ENCODE measurements around the gene GCSH. TPM values are rescaled to one million over a fixed set of nuclear protein-coding genes. Genes with fewer than 3 reads are reported as not detected.
A peak's percentile ranks its signal among the peaks of the same experiment; 100 is the strongest.

The GCSH gene
- total and polyA plus RNA-seq, 2 of the 13 experiments (the other 11 are each of a cell fraction or from before 2014, with no cell fraction given) = 35.9 to 103 TPM

GRCh38 chr16:81095653-81095952 lies 592 bp downstream of the GCSH start (continued):
- TF ChIP-seq, protein P1, sequence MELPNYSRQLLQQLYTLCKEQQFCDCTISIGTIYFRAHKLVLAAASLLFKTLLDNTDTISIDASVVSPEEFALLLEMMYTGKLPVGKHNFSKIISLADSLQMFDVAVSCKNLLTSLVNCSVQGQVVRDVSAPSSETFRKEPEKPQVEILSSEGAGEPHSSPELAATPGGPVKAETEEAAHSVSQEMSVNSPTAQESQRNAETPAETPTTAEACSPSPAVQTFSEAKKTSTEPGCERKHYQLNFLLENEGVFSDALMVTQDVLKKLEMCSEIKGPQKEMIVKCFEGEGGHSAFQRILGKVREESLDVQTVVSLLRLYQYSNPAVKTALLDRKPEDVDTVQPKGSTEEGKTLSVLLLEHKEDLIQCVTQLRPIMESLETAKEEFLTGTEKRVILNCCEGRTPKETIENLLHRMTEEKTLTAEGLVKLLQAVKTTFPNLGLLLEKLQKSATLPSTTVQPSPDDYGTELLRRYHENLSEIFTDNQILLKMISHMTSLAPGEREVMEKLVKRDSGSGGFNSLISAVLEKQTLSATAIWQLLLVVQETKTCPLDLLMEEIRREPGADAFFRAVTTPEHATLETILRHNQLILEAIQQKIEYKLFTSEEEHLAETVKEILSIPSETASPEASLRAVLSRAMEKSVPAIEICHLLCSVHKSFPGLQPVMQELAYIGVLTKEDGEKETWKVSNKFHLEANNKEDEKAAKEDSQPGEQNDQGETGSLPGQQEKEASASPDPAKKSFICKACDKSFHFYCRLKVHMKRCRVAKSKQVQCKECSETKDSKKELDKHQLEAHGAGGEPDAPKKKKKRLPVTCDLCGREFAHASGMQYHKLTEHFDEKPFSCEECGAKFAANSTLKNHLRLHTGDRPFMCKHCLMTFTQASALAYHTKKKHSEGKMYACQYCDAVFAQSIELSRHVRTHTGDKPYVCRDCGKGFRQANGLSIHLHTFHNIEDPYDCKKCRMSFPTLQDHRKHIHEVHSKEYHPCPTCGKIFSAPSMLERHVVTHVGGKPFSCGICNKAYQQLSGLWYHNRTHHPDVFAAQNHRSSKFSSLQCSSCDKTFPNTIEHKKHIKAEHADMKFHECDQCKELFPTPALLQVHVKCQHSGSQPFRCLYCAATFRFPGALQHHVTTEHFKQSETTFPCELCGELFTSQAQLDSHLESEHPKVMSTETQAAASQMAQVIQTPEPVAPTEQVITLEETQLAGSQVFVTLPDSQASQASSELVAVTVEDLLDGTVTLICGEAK (IDR thresholded peaks at IDR 0.05) = no peak
- TF ChIP-seq, protein P1 (CRISPR knock-in tag; IDR thresholded peaks at IDR 0.05) = no peak
- TF ChIP-seq ATF6 (CRISPR knock-in tag; conservative IDR thresholded peaks at IDR 0.05) (no peak), NR2F1 (CRISPR knock-in tag; IDR thresholded peaks at IDR 0.05) (no peak), ZSCAN30 (CRISPR knock-in tag; IDR thresholded peaks at IDR 0.05) (no peak), THYN1 (CRISPR knock-in tag; IDR thresholded peaks at IDR 0.05; ENCODE audit: borderline replicate concordance, low read depth) (no peak), ZNF616 (CRISPR knock-in tag; IDR thresholded peaks at IDR 0.05; ENCODE audit: low read depth) (no peak), ZNF512 (CRISPR knock-in tag; IDR thresholded peaks at IDR 0.05) (no peak), ZBTB1 (CRISPR knock-in tag; IDR thresholded peaks at IDR 0.05; ENCODE audit: borderline replicate concordance) (no peak), KDM5B (CRISPR knock-in tag; IDR thresholded peaks at IDR 0.05; ENCODE audit: borderline replicate concordance) (no peak), TARDBP (CRISPR knock-in tag; IDR thresholded peaks at IDR 0.05) (no peak)
- TF ChIP-seq, protein P2, sequence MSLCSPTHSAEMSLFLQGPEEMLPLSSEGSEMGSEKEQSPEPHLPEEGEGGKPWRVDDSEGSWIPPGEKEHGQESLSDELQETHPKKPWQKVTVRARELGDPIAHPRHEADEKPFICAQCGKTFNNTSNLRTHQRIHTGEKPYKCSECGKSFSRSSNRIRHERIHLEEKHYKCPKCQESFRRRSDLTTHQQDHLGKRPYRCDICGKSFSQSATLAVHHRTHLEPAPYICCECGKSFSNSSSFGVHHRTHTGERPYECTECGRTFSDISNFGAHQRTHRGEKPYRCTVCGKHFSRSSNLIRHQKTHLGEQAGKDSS (CRISPR knock-in tag; IDR thresholded peaks at IDR 0.05; ENCODE audit: borderline replicate concordance, low read depth) = no peak
- TF ChIP-seq, protein P3, sequence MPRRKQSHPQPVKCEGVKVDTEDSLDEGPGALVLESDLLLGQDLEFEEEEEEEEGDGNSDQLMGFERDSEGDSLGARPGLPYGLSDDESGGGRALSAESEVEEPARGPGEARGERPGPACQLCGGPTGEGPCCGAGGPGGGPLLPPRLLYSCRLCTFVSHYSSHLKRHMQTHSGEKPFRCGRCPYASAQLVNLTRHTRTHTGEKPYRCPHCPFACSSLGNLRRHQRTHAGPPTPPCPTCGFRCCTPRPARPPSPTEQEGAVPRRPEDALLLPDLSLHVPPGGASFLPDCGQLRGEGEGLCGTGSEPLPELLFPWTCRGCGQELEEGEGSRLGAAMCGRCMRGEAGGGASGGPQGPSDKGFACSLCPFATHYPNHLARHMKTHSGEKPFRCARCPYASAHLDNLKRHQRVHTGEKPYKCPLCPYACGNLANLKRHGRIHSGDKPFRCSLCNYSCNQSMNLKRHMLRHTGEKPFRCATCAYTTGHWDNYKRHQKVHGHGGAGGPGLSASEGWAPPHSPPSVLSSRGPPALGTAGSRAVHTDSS (CRISPR knock-in tag; conservative IDR thresholded peaks at IDR 0.05) = 0 out of 2 replicates have a peak, but pooled peaks have one; percentile 35
